Hindlimb muscle (tissue), 1 donor: ENCODE data around the gene ELOVL6. TPM values are rescaled to one million over a fixed set of nuclear protein-coding genes. Genes with fewer than 3 reads are reported as not detected.

ENCODE experiments used
- DNase-seq: peaks from one replicate; pipeline ENCODE4 v3.0.0-alpha.2; 2013
- polyA plus RNA-seq: library from polyadenylated mRNA; unstranded; fragments of 120-200 nt; gene quantifications from one replicate; pipeline ENCODE4 v1.2.1, GENCODE V29; 2013; ENCODE audit not compliant: insufficient read length

ELOVL6 gene
- polyA plus RNA-seq, 1 donor: 7.4 TPM

DNA sequence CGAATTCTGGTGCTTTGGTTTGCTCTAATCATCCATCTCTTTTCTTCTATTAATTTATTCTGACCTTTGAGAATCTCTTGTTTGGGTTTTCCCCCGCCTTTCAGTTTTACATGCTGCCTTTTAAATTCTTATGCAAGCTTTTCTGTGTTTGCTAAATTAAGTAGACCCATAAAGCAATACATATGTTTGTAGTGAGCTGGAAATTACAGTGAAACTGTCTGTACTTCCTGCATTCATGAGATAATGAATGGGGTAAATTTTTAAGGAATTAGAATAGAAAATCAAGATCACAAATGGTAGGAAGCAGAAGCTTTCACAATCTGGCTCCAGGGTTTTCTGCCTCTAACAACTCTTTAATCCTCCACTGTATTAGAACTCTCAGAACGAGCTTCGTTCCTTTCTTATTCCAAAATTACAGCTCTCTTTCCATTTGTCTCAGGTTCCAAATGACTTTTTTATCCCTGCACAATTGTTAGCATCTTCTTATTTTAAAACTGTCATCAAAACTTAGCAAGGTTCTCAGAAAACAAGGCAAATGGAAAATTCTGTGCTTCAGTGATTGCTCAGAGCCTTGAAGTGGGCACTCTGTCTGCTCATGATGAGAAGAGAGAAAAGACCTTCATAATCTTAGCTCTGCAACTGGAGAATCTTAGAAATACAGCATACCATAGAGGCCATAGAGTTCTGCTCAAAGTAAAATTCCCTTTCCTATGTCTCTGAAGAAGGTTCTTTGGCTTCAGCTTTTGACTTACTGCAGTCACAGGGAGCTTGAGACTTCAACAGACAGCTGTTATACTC is 177.6 kb downstream of the ELOVL6 start:
- no peak for DNase-seq

DNA sequence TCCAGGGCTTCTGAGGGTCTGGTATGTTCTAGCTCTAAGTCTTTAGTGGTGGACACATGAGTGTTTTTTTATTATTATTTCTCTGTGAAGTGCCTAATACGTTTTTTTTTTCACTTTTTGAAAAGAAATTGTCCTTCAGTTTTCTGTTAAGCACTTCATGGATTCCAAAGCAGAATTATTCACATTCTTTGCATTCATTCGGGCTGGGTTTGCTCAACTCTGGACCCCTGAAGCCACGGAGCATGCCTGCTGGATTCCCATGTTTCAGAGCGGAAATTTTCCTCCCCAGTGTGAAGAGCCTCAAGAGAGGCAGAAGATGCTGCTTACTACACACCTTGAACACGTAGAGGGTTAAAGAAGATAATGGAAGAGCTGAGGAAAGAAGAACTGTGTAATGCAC is 178.3 kb downstream of the ELOVL6 start:
- no peak for DNase-seq

DNA sequence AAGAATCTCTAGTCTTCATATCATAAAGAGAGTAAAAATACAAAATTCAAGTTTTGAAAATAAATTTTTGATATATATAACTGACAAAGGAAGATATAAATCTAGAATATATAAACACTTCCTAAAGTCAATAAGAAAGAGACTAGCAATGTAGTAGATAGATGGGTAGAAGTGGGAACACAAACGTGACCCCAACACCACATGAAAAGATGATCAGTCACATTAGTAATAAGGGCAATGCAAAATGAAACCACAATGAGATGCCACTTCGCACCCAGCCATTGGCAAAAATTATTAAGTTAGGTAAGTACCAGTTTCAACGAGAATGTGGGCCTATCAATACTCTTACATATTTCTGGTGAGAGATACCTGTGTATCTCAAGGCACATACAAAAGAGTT is 179.3 kb downstream of the ELOVL6 start:
- DNase-seq: no peak

DNA sequence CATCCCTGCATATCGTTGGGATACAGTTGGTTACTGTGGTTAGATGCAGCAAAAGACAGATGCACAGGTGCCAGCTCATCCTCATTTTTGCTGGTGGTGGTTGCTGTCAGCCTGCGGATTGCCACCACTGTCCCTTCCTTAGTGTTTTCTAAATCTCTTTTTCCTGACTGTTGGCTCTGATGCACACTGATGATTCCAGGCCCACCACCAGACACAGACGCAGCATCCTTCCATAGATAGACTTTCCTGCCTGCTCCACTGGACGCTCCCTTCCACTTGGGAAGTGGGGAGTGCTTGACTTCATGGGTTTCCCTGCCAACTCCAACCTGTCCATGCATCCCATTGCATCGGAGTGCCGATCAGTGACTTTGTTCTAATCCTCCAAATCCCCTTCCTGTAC is 184.2 kb downstream of the ELOVL6 start:
- no peak for DNase-seq

DNA sequence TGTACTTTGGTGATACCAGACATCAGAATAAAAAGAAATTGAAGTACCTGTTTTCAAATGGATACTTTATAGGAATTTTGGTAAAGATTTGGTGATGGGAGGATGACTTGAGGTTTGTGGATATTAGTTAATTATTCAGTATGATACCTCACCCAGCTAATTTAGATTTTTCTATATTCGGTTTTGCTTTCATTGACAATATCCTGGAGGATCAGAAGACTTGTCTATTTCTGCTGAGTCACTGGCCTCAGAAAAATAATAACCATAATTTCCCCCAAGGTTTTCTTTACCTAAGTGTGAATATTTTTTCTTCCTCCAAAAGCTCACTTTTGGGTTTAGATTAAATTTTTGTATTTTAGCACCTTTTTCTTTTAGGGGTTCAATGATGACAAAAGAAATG is 185.5 kb downstream of the ELOVL6 start:
- no peak for DNase-seq

DNA sequence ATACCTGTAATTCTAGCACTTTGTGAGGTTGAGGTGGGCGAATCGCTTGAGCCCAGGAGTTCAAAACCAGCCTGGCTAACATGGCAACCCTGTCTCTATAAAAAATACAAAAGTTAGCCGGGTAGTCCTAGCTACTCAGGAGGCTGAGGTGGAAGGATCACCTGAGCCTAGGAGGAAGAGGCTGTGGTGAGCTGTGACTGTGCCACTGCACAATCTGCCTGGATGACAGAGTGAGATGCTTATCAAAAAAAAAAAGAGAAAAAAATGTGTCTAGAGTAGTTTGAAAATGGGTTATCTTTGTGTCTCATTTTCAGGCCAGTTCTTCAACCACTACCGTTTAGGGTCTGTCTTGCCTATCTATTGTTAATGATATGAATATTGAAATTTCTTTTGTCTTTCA is 187.6 kb downstream of the ELOVL6 start:
- no peak for DNase-seq

DNA sequence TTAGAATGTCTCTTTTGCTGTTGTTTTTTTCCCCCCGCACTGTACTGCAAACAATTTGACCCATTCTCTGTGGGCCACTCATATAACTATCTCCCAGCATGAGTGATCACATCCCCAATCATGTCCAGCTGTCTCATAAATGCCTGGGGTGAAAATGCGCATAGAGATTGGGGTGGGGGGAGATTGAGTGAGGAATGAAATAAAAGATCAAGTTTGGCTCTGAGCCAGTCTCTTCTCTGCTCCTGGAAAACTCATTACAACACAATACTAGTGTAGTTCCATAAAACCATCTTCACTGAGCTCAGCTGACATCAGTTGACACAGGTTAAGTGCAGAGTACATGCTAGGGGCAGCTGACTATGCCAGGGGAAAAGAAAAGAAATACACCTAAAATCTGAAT is 188.9 kb downstream of the ELOVL6 start:
- DNase-seq: no peak

DNA sequence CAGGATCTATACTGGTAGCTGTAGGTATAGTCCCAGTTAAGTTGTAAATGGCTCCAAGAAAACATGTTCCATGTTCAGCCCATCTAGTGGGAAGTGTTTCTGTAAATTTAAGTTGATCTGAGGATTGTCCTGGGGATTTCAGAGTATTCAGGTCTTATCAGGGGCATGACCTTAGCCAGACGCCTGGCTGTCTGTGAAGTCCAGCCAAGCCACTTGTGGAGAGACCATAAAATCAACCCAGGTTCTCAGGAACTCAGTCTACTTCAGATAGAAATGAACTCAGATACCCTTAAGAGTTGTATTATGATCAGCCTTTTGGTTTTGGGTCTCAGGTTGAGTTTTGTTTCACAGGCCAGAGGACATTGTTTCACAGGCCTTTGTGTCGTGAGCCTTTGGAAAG is 189.9 kb downstream of the ELOVL6 start:
- DNase-seq: no peak

DNA sequence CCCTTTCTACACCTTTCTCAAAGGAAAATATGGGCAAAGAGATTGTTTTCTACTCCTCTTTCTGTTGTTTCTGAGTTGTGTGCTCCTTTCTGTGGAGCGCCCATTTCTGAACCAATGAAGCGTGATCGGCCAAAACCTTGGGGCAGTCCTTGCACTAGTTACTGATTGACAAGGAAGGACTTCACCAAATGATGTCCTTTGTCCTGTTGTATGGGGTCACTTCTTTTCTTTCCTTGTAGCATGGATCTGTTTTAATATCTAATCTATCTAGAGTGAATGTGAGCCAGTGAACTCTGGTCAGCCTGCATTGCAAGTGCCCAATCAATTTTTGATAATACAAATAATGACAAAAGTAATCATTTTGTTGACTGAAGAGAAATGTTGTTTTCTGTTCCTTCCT is 191.2 kb downstream of the ELOVL6 start:
- no peak for DNase-seq

DNA sequence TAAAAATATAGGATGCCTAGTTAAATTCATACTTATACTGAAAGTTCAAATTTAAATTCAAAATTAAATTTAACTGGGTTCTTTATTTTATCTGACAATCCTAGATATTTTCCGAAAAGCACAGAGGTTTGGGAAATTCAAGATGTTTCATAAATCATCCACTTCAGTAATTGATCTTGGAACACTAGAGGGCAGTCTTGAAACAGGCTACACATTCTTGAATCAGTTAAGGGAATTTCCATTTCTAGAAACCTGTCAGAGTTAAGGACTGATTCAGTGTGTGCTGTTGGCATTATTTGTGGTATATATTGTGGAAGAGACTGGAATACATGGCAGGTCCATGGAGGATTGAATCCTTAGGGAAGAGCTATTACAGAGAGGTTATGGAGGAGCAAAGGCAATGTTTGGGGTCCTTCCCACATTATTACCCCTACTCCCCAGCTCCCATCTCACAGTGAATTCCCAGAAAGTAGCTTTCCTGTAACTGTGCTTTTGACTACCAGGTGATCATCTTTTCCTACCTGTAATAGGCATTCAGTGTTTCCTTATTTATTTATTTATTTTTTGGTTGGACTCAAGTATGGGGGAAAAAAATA is 192.9 kb downstream of the ELOVL6 start:
- DNase-seq: peak; percentile 45

DNA sequence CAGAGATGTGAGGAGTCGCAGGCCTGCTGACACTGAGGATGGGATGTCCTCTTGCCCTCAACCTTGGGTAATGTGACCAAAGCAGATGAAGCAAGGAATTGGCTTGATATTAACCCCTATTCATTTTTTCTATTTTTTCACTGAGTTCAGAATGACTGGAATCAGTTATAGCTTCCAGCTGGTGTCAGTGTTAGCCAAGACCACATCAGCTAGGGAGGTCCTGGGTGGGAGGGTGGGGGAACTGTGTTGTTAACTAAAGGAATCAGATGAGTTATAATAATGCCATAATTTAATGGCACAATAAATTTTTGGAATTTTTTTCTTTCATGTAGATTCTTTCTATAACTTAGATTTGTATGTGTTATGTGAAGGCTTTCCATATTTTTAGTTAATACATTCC is 193.9 kb downstream of the ELOVL6 start:
- DNase-seq: no peak

DNA sequence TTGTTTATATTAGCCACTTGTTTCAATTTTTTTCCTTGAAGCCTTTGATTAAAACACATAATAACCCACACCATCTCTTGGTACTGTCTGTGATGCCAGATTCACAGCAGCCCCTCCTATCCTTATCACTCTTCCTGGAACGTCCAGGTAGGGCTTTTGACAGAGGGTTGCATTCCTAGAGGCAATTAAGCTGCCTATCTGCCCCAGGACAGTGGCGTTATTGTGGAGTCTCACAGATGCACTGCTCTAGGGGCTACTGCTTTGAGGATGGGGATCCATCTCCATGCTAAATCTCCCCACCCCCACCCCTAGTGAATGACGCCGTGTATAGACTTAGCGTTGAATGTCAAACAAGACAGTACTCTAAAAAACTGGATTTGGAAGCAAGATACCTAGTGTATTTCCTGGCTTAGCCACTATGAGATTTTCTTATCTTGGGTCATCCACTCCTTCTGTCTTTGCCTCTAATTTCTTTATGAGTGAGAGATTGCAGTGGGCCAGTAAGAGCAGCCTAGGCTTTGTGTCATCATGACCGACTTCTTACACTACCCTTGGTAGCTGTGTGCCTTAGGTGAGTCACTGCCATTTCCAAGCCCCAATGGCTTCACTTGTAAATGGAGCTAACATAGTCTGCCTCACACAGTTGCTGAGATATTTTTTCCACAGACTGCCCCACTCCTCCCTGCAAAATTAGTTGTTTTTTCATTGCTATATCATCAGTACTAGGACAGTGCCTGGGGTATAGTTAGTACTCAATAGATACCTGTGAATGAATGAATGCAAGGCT is 194.8 kb downstream of the ELOVL6 start:
- no peak for DNase-seq

DNA sequence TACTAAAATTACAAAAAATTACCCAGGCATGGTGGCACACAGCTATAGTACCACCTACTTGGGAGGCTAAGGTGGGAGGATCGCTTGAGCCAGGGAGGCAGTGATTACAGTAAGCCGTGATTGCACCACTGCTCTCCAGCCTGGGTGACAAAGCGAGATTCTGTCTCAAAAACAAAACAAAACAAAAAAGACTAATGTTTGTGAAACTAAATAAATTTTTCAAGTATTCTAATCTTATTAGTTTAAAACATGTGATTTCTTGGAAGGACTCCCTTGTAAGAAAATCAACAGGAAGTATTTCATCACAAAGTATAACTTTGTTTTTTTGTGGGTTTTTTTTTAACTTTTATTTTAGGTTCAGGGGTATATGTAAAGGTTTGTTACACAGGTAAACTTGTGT is 196.1 kb downstream of the ELOVL6 start:
- DNase-seq: no peak

DNA sequence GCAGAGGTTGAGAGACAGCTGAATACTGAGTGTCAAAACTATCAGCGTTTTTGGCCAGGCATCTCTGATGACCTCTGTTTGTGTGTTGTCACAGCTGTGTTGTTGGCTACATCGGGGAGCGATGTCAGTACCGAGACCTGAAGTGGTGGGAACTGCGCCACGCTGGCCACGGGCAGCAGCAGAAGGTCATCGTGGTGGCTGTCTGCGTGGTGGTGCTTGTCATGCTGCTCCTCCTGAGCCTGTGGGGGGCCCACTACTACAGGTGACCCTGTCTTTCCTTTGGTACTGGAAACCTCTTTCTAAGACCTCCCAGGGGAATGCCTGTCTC is 198.9 kb downstream of the ELOVL6 start:
- no peak for DNase-seq

DNA sequence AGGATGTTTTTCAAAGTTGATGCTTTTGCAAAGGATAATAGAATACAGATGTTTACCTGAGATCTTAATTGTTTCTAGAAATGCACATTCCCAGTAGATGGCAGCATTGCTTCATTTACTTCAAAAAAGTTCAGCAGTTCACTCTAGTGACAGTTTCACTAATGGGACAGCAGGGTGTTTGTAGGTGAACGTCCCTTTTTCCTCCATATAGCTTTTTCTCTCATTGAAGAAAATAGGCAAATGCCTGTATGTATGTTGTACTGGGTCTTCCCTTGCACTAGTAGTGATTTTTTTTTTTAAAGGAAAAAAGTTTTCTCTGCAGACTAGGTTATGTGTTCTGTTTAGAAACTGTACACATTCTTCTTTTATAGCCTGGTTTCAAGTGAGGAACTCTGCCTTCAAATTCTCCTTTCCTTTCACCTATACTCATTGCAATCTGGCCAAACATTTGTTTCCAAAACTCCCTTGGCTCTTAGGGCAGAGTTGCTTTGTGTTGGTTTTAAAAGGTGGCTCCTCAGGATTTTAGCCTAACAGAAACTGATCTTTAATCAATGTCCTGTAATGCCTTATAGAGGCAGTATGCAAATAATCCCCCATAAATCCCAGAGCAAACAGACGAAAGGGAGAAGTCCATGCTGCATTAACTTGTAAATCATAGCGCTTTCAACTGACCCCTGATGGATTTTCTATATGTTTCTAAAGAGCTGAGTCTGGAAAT is 199.4 kb downstream of the ELOVL6 start:
- DNase-seq: peak; percentile 53

DNA sequence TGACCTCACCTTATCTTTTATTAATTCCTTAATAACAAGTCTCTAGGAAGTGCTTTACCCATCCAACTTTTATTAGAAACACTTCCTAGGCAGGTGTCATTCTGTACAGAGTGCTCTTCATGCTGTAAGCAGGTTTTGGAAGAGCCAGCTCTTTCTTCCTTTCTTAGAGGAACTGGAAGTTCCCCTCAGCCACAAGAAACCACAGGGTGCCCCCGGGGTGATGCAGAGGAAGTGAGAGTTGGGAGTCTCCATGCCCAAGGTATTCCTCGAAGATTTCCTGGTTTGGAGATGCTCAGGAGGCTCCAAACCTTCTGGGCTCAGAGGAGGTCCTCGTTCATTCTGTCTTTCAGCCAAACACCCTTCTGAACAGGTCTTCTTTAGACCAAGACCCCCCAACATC is 201.9 kb downstream of the ELOVL6 start:
- DNase-seq: no peak
